ENCODE measurements around the gene CTIF.
"Not testable (repeated sequence)": the region's sequence is repeated elsewhere in the genome, so short reads cannot be mapped to it uniquely, and the experiment has no call there.

Gene CTIF

GRCh38 chr18:48861181-48861708 lies 322.4 kb downstream of the CTIF start:
- DNase-seq = no peak

GRCh38 chr18:48862132-48862531 lies 323.3 kb downstream of the CTIF start:
- DNase-seq = no peak

DNA sequence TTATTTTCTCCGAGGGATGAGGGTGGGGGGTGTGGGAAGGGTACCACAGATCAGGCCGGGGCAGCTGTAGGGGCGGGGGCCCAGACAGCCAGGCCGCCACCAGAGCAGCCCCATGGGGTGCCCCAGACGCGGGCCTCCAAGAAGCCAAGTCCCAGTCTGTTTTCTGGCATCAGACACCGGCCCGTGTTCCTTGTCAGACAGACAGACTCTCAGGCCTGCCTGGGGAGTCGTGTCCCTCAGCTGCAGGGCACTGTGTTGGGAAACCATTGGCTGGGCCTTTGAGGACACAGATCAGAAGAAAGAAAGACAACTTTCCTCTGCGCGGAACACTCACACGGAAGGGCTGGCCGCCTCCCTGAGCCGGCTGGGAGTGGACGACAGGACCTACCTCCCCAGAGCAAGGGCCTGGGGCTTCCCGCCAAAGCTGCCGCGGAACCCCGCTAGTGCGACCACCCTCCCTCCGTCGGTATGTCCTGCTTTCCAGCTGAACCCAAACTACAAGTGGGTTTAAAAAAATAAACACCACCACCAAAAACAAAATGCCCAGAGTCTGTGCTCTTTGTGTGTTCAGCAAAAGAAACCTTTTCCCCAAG lies 323.9 kb downstream of the CTIF start:
- DNase-seq = no peak

GRCh38 chr18:48863432-48864065 lies 324.7 kb downstream of the CTIF start:
- DNase-seq = no peak

- DNase-seq = no peak
Measured at GRCh38 chr18:48864876-48865275, 326.0 kb downstream of the CTIF start.

- no peak for DNase-seq
Measured at GRCh38 chr18:48866028-48866733, 327.4 kb downstream of the CTIF start.

GRCh38 chr18:48866856-48867255 lies 328.0 kb downstream of the CTIF start:
- no peak for DNase-seq

DNA sequence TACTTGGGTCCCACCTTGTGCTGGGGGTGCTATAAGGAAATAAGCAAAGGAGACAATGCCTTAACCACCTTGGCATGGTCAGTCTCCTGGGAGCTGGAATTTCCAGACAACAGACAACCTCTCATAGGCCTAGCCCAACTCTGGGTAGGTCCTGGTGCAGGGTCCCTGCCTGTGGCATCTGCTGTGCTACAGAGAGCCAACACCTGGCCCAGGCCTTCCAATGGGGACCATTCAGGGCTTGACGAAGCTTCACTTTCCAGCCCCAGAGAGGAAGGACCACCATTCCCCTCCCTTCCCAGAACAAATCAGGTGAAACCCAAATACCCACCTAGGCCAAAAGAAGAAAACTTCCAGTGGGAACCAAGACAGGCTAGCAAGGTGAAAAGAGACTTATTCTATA lies 329.1 kb downstream of the CTIF start:
- DNase-seq = no peak

DNA sequence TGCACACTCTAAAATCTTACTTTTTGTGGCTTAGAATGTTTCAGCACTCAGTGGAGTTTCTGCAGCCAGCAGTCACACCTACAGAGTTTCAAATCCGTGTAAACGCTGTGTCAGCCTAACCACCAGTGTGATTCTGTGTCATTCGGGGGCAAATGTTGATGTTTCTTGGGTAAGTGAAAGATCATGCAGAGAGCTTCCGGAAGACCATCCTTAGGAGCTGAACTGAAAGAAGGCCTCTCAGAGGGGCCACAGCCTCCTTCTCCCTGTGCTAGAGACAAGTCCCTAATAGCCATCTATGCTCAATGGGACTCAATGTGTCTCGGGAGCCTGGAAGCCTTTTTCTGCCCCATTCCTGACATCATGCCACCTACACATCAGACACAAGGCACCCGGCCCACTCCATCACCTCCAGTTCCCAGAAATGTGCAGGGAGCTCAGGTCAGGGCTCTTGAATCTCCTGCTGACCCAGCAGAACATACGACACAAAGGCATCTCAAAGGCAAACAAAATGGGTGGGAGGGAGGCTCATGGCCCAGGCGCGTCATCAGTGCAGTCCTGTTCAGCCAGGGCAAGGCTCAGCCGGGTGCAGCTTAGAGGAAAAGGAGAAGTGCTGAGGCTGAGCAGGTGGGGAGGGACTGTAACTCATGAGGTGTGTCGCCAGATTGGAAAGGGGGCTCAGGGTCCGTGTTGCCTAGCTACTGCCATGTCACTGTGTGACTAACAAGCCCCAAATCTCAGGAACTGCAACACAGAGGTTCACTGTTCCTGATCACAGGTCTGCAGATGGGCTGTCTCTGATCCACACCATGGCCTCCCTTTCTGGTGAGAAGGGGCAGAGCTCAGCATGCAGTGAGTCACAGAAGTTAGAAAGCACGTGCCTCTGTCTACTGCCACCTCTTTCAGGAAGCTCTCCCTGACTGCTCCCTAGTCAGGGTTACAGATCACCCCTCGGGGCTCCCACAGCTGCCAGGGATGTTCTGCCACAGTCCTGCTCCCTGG lies 329.9 kb downstream of the CTIF start:
- no peak for DNase-seq

DNA sequence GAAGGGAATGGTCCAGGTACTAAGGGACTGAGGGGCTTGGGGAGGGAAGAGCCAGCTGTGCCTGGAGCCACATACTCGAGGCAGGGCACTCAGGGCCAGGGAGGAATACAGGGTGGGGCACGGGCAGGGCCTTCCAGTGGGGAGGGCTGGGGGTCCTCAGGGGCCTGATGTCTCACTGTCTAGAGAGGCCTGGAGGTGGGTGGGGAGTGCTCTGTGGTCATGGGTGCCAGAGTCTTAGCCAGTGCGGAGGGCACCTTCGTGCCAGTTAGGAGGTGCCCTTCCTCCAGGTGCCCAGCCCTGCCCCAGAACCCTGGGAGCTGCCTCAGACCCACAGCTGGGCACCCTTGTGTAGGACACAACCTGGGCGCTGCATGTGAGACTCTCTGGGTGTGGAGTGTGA lies 330.8 kb downstream of the CTIF start:
- no peak for DNase-seq

GRCh38 chr18:48870926-48871325 lies 332.1 kb downstream of the CTIF start:
- not testable (repeated sequence) for DNase-seq

- no peak for DNase-seq
Measured at GRCh38 chr18:48871391-48872166, 332.7 kb downstream of the CTIF start.

GRCh38 chr18:48872234-48873145 lies 333.7 kb downstream of the CTIF start:
- no peak for DNase-seq

DNA sequence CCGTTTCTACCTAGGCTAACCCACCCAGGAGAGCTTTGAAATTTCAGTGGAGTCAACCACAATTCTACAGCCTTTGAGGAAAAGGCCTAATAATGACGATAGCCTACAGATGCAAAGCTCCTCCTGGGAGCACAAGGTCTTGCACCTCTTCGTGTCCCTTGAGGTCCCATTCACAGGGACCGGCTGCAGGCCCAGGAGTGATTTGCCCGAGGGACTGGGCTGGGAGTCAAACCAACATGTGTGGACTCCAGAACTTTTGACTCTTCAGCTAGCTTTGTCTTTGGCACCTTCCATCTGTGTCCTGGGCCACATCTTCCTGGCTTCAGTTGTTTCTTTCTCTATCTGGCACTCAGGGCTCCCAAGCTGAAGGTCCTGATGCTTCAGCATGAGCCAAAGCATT lies 335.4 kb downstream of the CTIF start:
- no peak for DNase-seq

GRCh38 chr18:48874701-48875162 lies 335.9 kb downstream of the CTIF start:
- DNase-seq = no peak

GRCh38 chr18:48875314-48875941 lies 336.6 kb downstream of the CTIF start:
- no peak for DNase-seq

DNA sequence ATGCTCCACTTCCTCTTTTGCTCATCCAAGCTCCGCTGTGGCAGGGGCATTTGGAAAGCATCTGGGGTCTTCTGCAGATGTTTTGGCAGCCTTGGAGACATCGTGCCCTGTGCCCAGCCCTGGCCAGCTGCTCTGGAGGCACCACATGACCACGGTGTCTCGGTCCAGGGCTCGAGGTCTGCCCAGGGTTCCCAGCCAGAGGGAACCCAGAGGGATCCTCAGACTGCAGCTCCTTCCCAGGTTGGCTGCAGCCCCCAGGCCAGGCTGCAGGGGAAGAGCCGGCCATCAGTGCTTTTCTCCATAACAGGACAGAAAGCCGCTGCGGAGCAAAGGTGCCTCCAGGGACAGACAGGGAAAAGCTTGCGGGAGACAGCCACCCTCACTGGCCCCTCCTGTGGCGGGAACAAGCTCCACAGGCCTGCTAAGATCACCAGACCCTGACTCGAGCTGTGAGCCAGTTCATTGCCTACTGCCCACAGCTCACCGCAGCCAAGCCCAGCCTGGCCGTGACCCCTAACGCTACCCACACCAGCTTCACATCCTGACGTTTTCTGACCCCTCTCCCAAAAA lies 337.2 kb downstream of the CTIF start:
- no peak for DNase-seq

GRCh38 chr18:48876590-48876989 lies 337.8 kb downstream of the CTIF start:
- no peak for DNase-seq

GRCh38 chr18:48877941-48878340 lies 339.1 kb downstream of the CTIF start:
- no peak for DNase-seq

DNA sequence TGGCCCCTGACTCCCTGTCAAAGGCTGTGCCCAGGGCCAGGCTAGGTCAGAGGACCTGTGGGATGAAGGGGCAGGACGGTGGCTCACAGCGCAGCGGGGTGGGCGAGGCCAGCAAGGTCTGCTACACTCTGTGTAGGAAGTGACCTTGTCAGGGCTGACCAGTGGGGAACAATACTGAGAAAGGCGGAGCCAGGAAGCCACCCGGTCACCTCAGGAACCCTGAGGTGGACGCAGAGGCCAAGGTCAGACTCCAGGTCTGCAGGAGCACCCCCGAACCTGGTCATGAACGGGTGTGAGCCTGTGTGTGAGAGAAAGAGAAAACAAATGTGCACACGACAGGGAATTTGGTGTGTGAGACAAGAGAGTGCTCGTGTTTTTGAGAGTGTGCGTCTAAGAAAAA lies 339.6 kb downstream of the CTIF start:
- DNase-seq = no peak

All from NCI-H1436 treated with DMSO at 0.1 percent for 48 hours (cell line).